ENCODE measurements around the gene RNF182.

GRCh38 chr6:13929196-13929595 lies 4.4 kb downstream of the RNF182 start:
- no peak for TF ChIP-seq POLR2A (IDR thresholded peaks at IDR 0.05; ENCODE audit: low read depth, low read length)
- TF ChIP-seq TAF1 (IDR thresholded peaks at IDR 0.05; ENCODE audit: borderline replicate concordance, low read depth, low read length), result no peak

All from GM12892 (cell line).